ENCODE measurements around the gene DDX47.

GRCh38 chr12:12811343-12811742 lies 1.8 kb upstream of the DDX47 start:
- TF ChIP-seq, protein P1, sequence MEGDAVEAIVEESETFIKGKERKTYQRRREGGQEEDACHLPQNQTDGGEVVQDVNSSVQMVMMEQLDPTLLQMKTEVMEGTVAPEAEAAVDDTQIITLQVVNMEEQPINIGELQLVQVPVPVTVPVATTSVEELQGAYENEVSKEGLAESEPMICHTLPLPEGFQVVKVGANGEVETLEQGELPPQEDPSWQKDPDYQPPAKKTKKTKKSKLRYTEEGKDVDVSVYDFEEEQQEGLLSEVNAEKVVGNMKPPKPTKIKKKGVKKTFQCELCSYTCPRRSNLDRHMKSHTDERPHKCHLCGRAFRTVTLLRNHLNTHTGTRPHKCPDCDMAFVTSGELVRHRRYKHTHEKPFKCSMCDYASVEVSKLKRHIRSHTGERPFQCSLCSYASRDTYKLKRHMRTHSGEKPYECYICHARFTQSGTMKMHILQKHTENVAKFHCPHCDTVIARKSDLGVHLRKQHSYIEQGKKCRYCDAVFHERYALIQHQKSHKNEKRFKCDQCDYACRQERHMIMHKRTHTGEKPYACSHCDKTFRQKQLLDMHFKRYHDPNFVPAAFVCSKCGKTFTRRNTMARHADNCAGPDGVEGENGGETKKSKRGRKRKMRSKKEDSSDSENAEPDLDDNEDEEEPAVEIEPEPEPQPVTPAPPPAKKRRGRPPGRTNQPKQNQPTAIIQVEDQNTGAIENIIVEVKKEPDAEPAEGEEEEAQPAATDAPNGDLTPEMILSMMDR (IDR thresholded peaks at IDR 0.05) = no peak
- TF ChIP-seq GATA2 (CRISPR knock-in tag; IDR thresholded peaks at IDR 0.05) (no peak), SIN3A (IDR thresholded peaks at IDR 0.05; ENCODE audit: borderline replicate concordance, low read depth, low read length) (no peak), EP300 (IDR thresholded peaks at IDR 0.05; ENCODE audit: borderline replicate concordance in 1 of 2, low read depth in 1 of 2, low read length in 1 of 2) (no peak)
